OCI-LY1 (cell line): ENCODE data around the gene MLF2.

Experiments
- H2AFZ ChIP-seq: fragments of 200-600 bp; sonication (generic), shearing (Covaris generic); 2 replicates; pipeline ENCODE4 v1.6.0; 2014; ENCODE audit warnings: antibody characterized with exemption, mild to moderate bottlenecking, low read length
- H3F3A ChIP-seq: fragments of 200-600 bp; sonication (generic), shearing (Covaris generic); 2 replicates; pipeline ENCODE4 v1.6.0; 2014; ENCODE audit warnings: mild to moderate bottlenecking, antibody characterized with exemption, low read length, moderate library complexity; ENCODE audit not compliant: insufficient read depth
- H3K27ac ChIP-seq: fragments of 200-600 bp; sonication (generic); 2 replicates; pipeline ENCODE4 v1.5.1; 2014; ENCODE audit warnings: low read length, mixed run types, mild to moderate bottlenecking, low read depth; ENCODE audit not compliant: poor library complexity, severe bottlenecking
- H3K27me3 ChIP-seq: fragments of 200-600 bp; sonication (generic); 2 replicates; pipeline ENCODE4 v1.6.0; 2014; ENCODE audit warnings: antibody characterized with exemption, mild to moderate bottlenecking, low read length, moderate library complexity; ENCODE audit not compliant: insufficient read depth
- H3K36me3 ChIP-seq: fragments of 200-600 bp; sonication (generic); 2 replicates; pipeline ENCODE4 v1.6.1; 2014; ENCODE audit warnings: mild to moderate bottlenecking, antibody characterized with exemption, low read length, moderate library complexity, mixed read lengths; ENCODE audit not compliant: insufficient read depth
- H3K4me1 ChIP-seq: fragments of 200-600 bp; sonication (generic); 2 replicates; pipeline ENCODE4 v1.5.1; 2014; ENCODE audit warnings: mild to moderate bottlenecking, low read length, moderate library complexity; ENCODE audit not compliant: insufficient read depth, severe bottlenecking
- H3K4me2 ChIP-seq: fragments of 200-600 bp; sonication (generic), shearing (Covaris generic); 2 replicates; pipeline ENCODE4 v1.6.1; 2014; ENCODE audit warnings: low read length
- H3K4me3 ChIP-seq: fragments of 200-600 bp; sonication (generic); 2 replicates; pipeline ENCODE4 v1.5.1; 2014; ENCODE audit warnings: low read length, low read depth, mild to moderate bottlenecking, mixed read lengths; ENCODE audit not compliant: poor library complexity, severe bottlenecking
- H3K79me2 ChIP-seq: fragments of 200-600 bp; shearing (Covaris generic); 2 replicates; pipeline ENCODE4 v1.6.1; 2016; ENCODE audit warnings: mixed run types, low read length, mixed read lengths; ENCODE audit not compliant: insufficient read depth
- H3K9ac ChIP-seq: fragments of 200-600 bp; sonication (generic), shearing (Covaris generic); 2 replicates; pipeline ENCODE4 v1.6.1; 2014; ENCODE audit warnings: mild to moderate bottlenecking, low read length, mixed read lengths
- H3K9me2 ChIP-seq: fragments of 200-600 bp; sonication (generic), shearing (Covaris generic); 2 replicates; pipeline ENCODE4 v1.6.1; 2014; ENCODE audit warnings: low read depth, mild to moderate bottlenecking, low read length, mixed read lengths
- H3K9me3 ChIP-seq: fragments of 200-600 bp; shearing (Covaris generic); 2 replicates; pipeline ENCODE4 v1.6.1; 2014; ENCODE audit warnings: low read length, mixed read lengths
- H4K20me1 ChIP-seq: fragments of 200-600 bp; sonication (generic), shearing (Covaris generic); 2 replicates; pipeline ENCODE4 v1.6.0; 2016; ENCODE audit warnings: mild to moderate bottlenecking, low read length; ENCODE audit not compliant: insufficient read depth
- CTCF ChIP-seq: fragments of 200-600 bp; sonication (generic), shearing (Covaris generic); IDR thresholded peaks from 2 replicates; pipeline ENCODE4 v1.5.1; 2017; ENCODE audit warnings: mild to moderate bottlenecking, antibody characterized with exemption, low read length, moderate library complexity, mixed read lengths
- EZH2 ChIP-seq: fragments of 200-600 bp; sonication (generic), shearing (Covaris generic); IDR thresholded peaks from 2 replicates; pipeline ENCODE4 v1.8.0; 2017; ENCODE audit warnings: borderline replicate concordance, mixed run types, mild to moderate bottlenecking, antibody characterized with exemption, low read length, moderate library complexity, mixed read lengths

MLF2 gene

GRCh38 chr12:6734506-6735387 is 18.2 kb downstream of the MLF2 start:
- H3K27ac ChIP-seq, result no peak overlapping the region

GRCh38 chr12:6730169-6730568 is 22.8 kb downstream of the MLF2 start:
- Histone ChIP-seq H3K4me3 (no peak overlapping the region), H3K9me2 (no peaks in the 10 kb centered on the region), H4K20me1 (no peaks in the 10 kb centered on the region), H3F3A (no peaks in the 10 kb centered on the region), H3K27me3 (no peaks in the 10 kb centered on the region), H3K27ac (peak overlapping the region; percentile 16), H3K79me2 (no peaks in the 10 kb centered on the region), H3K36me3 (peaks cover 36% of the 10 kb centered on the region), H3K9me3 (no peaks in the 10 kb centered on the region), H3K9ac (no peak overlapping the region; the same call in 1 of the 2 replicates), H3K4me1 (peaks cover 18% of the 10 kb centered on the region), H3K4me2 (no peak overlapping the region), H2AFZ (no peak overlapping the region)
- TF ChIP-seq EZH2 (no peak), CTCF (no peak)

More at GRCh38 chr12:6734506-6735387, 18.2 kb downstream of the MLF2 start:
- H4K20me1 ChIP-seq, result no peaks in the 10 kb centered on the region
- no peaks in the 10 kb centered on the region for H3K27me3 ChIP-seq
- H2AFZ ChIP-seq, result no peak overlapping the region
- H3K4me3 ChIP-seq, result no peak overlapping the region
- no peak for TF ChIP-seq EZH2
- no peak for TF ChIP-seq CTCF
- no peak overlapping the region for H3K9ac ChIP-seq
- no peaks in the 10 kb centered on the region for H3K9me3 ChIP-seq
- H3K79me2 ChIP-seq, result no peaks in the 10 kb centered on the region
- no peak overlapping the region for H3K4me2 ChIP-seq
- peaks cover 11% of the 10 kb centered on the region for H3K4me1 ChIP-seq
- H3K36me3 ChIP-seq, result peaks cover 18% of the 10 kb centered on the region
- H3F3A ChIP-seq, result no peaks in the 10 kb centered on the region
- H3K9me2 ChIP-seq, result no peaks in the 10 kb centered on the region

GRCh38 chr12:6729186-6729585 is 23.8 kb downstream of the MLF2 start:
- Histone ChIP-seq H4K20me1 (no peaks in the 10 kb centered on the region), H3K27ac (no peak overlapping the region), H3F3A (no peaks in the 10 kb centered on the region), H3K4me1 (peaks cover 28% of the 10 kb centered on the region), H3K9me3 (no peaks in the 10 kb centered on the region), H3K4me2 (no peak overlapping the region), H2AFZ (no peak overlapping the region), H3K36me3 (peaks cover 36% of the 10 kb centered on the region), H3K27me3 (no peaks in the 10 kb centered on the region), H3K9ac (no peak overlapping the region), H3K79me2 (no peaks in the 10 kb centered on the region), H3K4me3 (no peak overlapping the region), H3K9me2 (no peaks in the 10 kb centered on the region)
- TF ChIP-seq EZH2 (no peak), CTCF (no peak)
